GM12873 (cell line): ENCODE data around the gene CLASP1.

Experiments
- TF ChIP-seq, protein P1 (sequence below): IDR thresholded peaks from 2 replicates; pipeline ENCODE4 v1.5.1; 2012; ENCODE audit warnings: low read depth, mild to moderate bottlenecking, moderate library complexity, low read length, control low read depth; ENCODE audit not compliant: insufficient read depth; ENCODE audit errors: missing control alignments

Gene CLASP1

GRCh38 chr2:121659933-121660332 is 10.7 kb upstream of the CLASP1 start:
- TF ChIP-seq, protein P1, sequence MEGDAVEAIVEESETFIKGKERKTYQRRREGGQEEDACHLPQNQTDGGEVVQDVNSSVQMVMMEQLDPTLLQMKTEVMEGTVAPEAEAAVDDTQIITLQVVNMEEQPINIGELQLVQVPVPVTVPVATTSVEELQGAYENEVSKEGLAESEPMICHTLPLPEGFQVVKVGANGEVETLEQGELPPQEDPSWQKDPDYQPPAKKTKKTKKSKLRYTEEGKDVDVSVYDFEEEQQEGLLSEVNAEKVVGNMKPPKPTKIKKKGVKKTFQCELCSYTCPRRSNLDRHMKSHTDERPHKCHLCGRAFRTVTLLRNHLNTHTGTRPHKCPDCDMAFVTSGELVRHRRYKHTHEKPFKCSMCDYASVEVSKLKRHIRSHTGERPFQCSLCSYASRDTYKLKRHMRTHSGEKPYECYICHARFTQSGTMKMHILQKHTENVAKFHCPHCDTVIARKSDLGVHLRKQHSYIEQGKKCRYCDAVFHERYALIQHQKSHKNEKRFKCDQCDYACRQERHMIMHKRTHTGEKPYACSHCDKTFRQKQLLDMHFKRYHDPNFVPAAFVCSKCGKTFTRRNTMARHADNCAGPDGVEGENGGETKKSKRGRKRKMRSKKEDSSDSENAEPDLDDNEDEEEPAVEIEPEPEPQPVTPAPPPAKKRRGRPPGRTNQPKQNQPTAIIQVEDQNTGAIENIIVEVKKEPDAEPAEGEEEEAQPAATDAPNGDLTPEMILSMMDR, result no peak

- TF ChIP-seq, protein P1, result no peak
These were observed 3.8 kb upstream of the CLASP1 start for GRCh38 chr2:121653035-121653434.

DNA sequence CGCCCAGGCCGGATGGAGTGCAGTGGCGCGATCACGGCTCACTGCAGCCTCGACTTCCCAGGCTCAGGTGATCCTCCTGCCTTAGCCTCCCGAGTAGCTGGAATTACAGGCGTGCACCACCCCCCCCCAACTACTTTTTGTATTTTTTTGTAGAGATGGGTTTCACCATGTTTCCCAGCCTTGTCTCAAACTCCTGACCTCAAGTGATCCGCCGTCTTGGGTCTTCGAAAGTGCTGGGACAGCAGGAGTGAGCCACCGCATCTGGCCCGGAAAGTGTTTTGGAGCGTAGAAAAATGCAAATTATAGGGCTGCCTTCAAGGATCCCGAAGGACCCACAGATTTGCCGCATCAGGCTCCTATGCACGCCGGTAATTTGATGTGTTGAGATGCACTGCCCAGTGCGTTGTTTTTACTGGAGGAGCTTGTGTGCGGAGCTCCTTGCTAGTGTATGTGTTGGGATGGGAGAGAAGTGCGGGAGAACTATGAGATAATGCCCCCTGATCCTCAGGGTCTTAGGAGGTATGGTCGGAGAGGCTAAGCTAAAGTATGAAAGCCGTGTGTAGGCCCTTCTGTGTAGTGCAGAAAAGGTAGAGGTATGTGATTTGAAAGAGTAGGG is 1.2 kb upstream of the CLASP1 start:
- TF ChIP-seq, protein P1, result no peak

GRCh38 chr2:121649596-121650314 is 493 bp upstream of the CLASP1 start:
- TF ChIP-seq, protein P1, result no peak

DNA sequence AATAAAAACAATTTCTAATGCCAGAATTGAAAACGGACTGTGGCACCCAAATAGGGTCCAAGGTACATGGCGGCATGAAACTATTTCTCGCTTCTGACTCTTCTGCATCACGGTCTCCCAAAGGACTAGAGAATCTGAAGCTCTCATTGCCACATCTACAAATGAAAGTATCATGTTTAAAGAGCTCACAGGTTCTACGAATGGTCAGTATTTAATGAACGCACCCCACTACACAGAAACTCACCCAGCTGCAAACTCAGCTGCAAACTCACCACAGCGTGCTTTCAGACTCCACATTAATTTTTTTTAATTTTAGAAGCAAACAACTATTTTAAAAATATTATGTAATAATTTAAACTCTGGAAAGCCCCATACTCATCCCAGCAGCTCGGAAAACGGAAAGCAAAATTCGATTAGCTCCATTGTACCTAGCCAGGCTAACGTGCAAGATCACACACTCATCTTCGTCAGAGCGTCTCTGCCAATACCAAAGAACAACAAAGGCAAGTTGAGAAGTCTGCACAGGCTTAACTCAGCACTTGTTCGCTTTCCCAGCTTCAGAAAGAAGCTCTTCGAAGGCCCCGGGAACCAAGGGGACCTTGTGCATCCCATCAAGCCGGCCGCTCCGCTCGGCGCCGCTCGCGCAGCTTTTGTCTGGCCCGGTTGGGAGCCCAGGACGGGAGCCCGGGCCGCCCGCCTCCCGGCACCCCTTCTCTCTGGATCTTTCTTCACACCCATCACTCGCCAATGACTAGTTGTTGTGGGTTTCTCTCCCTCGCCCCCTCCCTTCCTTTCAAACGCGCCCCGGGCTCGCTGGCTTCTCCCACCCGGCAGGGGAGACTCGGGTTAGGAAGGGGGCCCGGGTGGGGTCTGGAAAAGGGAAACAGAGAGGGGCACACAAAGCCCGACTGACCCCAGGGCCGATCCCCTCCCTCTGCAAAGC is 785 bp downstream of the CLASP1 start:
- TF ChIP-seq, protein P1, result no peak

GRCh38 chr2:121647396-121647795 is 1.9 kb downstream of the CLASP1 start:
- TF ChIP-seq, protein P1, result no peak

GRCh38 chr2:121644715-121645114 is 4.5 kb downstream of the CLASP1 start:
- TF ChIP-seq, protein P1, result no peak
